Adrenal gland (tissue), 12 donors: ENCODE results near the gene FREM2. TPM values are rescaled to one million over a fixed set of nuclear protein-coding genes. Genes with fewer than 3 reads are reported as not detected.

ENCODE experiments used
- DNase-seq, 7 donors: peaks; one replicate each; pipeline ENCODE4 v3.0.0-alpha.2; 2019 to 2020
- H3K27ac ChIP-seq, 5 donors: fragments of 200-600 bp; sonication (generic) in 4 of 5; 1 replicate in 3 of 5; 2 replicates in 2 of 5; pipeline versions ENCODE4 v1.5.1 to v1.8.0; 2016 to 2020; ENCODE audit warnings: mild to moderate bottlenecking in 1 of 5
- H3K27me3 ChIP-seq: fragments of 200-600 bp; 2 replicates; pipeline ENCODE4 v1.8.0; 2021
- H3K36me3 ChIP-seq, 2 donors: fragments of 200-600 bp; replicated peaks in 1 of 2; 1 replicate in 1 of 2; 2 replicates in 1 of 2; pipeline versions ENCODE4 v1.5.1 to v1.8.0; 2018 to 2022
- H3K4me1 ChIP-seq, 2 donors: fragments of 200-600 bp; replicated peaks in 1 of 2; 1 replicate in 1 of 2; 2 replicates in 1 of 2; pipeline versions ENCODE4 v1.5.1 to v1.8.0; 2018 to 2021
- H3K4me3 ChIP-seq, 4 donors: fragments of 200-600 bp; sonication (generic) in 3 of 4; one replicate each; pipeline ENCODE4 v1.5.1; 2016 to 2018
- H3K9me3 ChIP-seq, 3 donors: fragments of 200-600 bp; sonication (generic) in 1 of 3; replicated peaks in 1 of 3; 1 replicate in 2 of 3; 2 replicates in 1 of 3; pipeline versions ENCODE4 v1.5.1 to v1.8.0; 2016 to 2021
- POLR2A ChIP-seq, 2 donors: fragments of 450-650 bp; IDR thresholded peaks; one replicate each; pipeline ENCODE4 v1.6.1; 2017; ENCODE audit warnings: antibody characterized with exemption in 2 of 2, mild to moderate bottlenecking in 2 of 2, moderate library complexity in 1 of 2
- WGBS, 4 donors: extraction: QIAGEN DNeasy Blood & Tissue Kit in 2 of 4; methylation state at CpG; one replicate each; pipeline versions ENCODE4 v1.1.5 to v1.1.7; 2013 to 2017; 5-methylcytosine and 5-hydroxymethylcytosine counted together
- intact Hi-C, 2 donors: fragments of 100-400 bp; cut with DNase I; formaldehyde crosslinking; loops; one replicate each; pipeline versions ENCODE4 v1.14.1 to v1.15.0; 2022 to 2023
- polyA plus RNA-seq, 3 donors: library from polyadenylated mRNA; stranded (reverse); fragments of 200-250 nt in 2 of 3; fragments of 350-450 nt in 1 of 3; fragmentation: Illumina TruSeq in 1 of 3; extraction: RNeasy Lipid Tissue Mini Kit (QIAGEN cat#74804) in 1 of 3; gene quantifications; one replicate each; pipeline ENCODE4 v1.2.3, GENCODE V29; 2013 to 2014
- total RNA-seq, 9 donors: library from RNA; depleted of rRNA in 4 of 9; stranded (reverse); fragments of >200 nt in 4 of 9; fragments of 120-200 nt in 1 of 9; fragmentation: NEBNext Ultra II Directional in 1 of 9; extraction: Animal tissue kit (Norgen Biotek cat#: 25700) in 1 of 9; gene quantifications; one replicate each; pipeline versions ENCODE4 v1.1.0 to v1.2.4, GENCODE V29; 2013 to 2023
- TF ChIP-seq, protein P1 (sequence below), 6 experiments: fragments of 450-650 bp in 4 of 6; fragments of 200-600 bp in 2 of 6; sonication (generic) in 1 of 6; IDR thresholded peaks; 1 replicate in 5 of 6; 2 replicates in 1 of 6; pipeline versions ENCODE4 v1.5.1 to v1.8.0; 2016 to 2021; ENCODE audit warnings: antibody characterized with exemption in 6 of 6, mild to moderate bottlenecking in 2 of 6, moderate library complexity in 1 of 6
- donor health status: healthy with polysubstance abuse.
- donor health status: Bipolar disorder and iron deficiency.
- donor health status: DM: yes; HTN: yes; CAD: no.
- donor health status: DM: no; HTN: no; CAD: no.
- donor health status: DM: no; HTN: no; CAD: no.
- donor health status: DM: yes; HTN: yes; CAD: no.

The FREM2 gene
- total and polyA plus RNA-seq, 12 donors = 0.10 to 414 (median 0.58) TPM

GRCh38 chr13:38888309-38888708 is 201.4 kb downstream of the FREM2 start:
- WGBS, 4 donors = 78 to 85% (median 81%) methylated on average over 4 of the region's 4 CpGs
- Histone ChIP-seq H3K27me3 (no peaks in the 10 kb centered on the region), H3K4me1 (no peaks in the 10 kb centered on the region), H3K9me3 (no peaks in the 10 kb centered on the region), H3K27ac (no peak overlapping the region), H3K36me3 (no peaks in the 10 kb centered on the region), H3K4me3 (no peak overlapping the region)
- DNase-seq = no peak
- TF ChIP-seq, protein P1, sequence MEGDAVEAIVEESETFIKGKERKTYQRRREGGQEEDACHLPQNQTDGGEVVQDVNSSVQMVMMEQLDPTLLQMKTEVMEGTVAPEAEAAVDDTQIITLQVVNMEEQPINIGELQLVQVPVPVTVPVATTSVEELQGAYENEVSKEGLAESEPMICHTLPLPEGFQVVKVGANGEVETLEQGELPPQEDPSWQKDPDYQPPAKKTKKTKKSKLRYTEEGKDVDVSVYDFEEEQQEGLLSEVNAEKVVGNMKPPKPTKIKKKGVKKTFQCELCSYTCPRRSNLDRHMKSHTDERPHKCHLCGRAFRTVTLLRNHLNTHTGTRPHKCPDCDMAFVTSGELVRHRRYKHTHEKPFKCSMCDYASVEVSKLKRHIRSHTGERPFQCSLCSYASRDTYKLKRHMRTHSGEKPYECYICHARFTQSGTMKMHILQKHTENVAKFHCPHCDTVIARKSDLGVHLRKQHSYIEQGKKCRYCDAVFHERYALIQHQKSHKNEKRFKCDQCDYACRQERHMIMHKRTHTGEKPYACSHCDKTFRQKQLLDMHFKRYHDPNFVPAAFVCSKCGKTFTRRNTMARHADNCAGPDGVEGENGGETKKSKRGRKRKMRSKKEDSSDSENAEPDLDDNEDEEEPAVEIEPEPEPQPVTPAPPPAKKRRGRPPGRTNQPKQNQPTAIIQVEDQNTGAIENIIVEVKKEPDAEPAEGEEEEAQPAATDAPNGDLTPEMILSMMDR (IDR thresholded peaks at IDR 0.05) = no peak
- TF ChIP-seq POLR2A (IDR thresholded peaks at IDR 0.05) = no peak
- intact Hi-C loops = no loop called here

DNA sequence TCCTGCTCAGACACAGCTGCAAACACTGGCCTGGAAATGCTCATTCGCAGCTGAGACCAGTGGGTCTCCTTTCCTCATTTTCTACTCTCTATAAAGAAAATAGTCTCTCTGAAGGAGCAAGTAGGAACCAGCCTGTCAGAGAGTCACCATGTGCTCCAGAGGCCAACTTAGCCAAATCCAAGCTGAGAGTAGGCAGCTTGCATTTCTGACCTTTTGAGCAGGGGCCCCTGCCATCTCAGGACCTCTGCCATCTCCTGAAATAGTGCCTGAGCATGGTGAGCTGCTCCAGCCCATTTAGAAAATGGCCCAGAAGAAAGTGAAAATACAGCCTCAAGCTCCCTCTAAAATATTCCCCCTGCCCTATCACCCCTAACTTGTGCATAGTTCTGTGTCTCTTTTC is 208.2 kb downstream of the FREM2 start:
- 56 to 74% (median 67%) methylated on average over 1 of the region's 1 CpG for WGBS, 4 donors
- intact Hi-C loops = no loop called here
- H3K36me3 ChIP-seq = no peaks in the 10 kb centered on the region
- H3K4me1 ChIP-seq = no peaks in the 10 kb centered on the region
- TF ChIP-seq, protein P1 (IDR thresholded peaks at IDR 0.05) = no peak
- no peak for TF ChIP-seq POLR2A (IDR thresholded peaks at IDR 0.05)
- no peaks in the 10 kb centered on the region for H3K9me3 ChIP-seq
- H3K27ac ChIP-seq = no peak overlapping the region
- DNase-seq = no peak
- H3K27me3 ChIP-seq = no peaks in the 10 kb centered on the region
- H3K4me3 ChIP-seq = no peak overlapping the region

- H3K27me3 ChIP-seq = no peaks in the 10 kb centered on the region
- 76 to 80% (median 78%) methylated on average over 6 of the region's 6 CpGs for WGBS, 4 donors
- no peaks in the 10 kb centered on the region for H3K9me3 ChIP-seq
- TF ChIP-seq POLR2A (IDR thresholded peaks at IDR 0.05) = no peak
- TF ChIP-seq, protein P1 (IDR thresholded peaks at IDR 0.05) = no peak
- H3K27ac ChIP-seq = no peak overlapping the region
- H3K36me3 ChIP-seq = no peaks in the 10 kb centered on the region
- no peaks in the 10 kb centered on the region for H3K4me1 ChIP-seq
- DNase-seq = no peak
- intact Hi-C loops = no loop called here
- H3K4me3 ChIP-seq = no peak overlapping the region
These were observed 210.6 kb downstream of the FREM2 start for GRCh38 chr13:38897521-38897920.

- DNase-seq = no peak
- Histone ChIP-seq H3K27ac (no peak overlapping the region), H3K9me3 (no peaks in the 10 kb centered on the region), H3K27me3 (no peaks in the 10 kb centered on the region), H3K36me3 (no peaks in the 10 kb centered on the region), H3K4me1 (no peaks in the 10 kb centered on the region), H3K4me3 (no peak overlapping the region)
- WGBS, 4 donors = 59 to 72% (median 67%) methylated on average over 2 of the region's 2 CpGs
- no peak for TF ChIP-seq POLR2A (IDR thresholded peaks at IDR 0.05)
- TF ChIP-seq, protein P1 (IDR thresholded peaks at IDR 0.05) = no peak
- intact Hi-C loops = no loop called here
These were observed 211.6 kb downstream of the FREM2 start for GRCh38 chr13:38898481-38898880.
